HPDE6-E6E7 (cell line): ENCODE results near the gene EBI3.
"Not testable (repeated sequence)": the region's sequence is repeated elsewhere in the genome, so short reads cannot be mapped to it uniquely, and the experiment has no call there.

ENCODE experiments used
- DNase-seq: peaks from one replicate; pipeline ENCODE4 v3.0.0; 2011; ENCODE audit warnings: missing footprints; ENCODE audit errors: extremely low spot score

The EBI3 gene

DNA sequence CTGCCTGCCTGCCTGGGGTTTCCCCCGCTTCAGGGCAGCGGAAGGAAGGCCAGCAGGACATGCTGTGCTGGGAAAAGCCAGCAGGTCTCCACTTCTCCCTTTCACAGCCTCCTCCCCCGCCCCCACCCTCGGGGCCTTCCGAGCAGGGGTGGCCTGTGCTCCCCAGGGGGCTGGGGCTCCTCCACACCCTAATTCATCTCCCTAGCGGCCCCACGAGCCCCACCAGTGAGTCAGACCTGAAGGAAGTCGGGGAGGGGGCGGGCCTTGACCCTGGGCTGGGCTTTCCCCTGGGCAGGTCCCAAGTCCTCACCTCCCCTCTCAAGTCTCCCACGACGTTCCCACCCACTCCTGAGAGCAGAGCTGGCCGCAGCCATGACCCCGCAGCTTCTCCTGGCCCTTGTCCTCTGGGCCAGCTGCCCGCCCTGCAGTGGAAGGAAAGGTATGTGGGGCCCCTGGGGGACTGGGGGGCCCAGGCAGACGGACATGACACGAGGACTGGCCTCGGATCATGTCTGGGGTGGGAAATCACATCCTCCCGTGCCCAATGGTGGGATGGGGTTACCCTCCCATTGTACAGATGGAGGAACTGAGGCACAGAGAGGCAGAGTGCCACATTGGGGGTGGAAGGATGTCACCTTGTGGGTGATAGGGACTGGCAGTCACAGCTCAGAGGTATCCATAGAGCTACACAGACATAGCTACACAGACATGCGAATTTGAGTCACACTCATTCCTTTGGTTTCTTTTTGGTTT is at the start of gene EBI3:
Gene EBI3 (plus strand): TSS at position 345 of the 753 bp plus-strand sequence. CDS start 28 bp downstream, at position 373.
- no peak for DNase-seq

DNA sequence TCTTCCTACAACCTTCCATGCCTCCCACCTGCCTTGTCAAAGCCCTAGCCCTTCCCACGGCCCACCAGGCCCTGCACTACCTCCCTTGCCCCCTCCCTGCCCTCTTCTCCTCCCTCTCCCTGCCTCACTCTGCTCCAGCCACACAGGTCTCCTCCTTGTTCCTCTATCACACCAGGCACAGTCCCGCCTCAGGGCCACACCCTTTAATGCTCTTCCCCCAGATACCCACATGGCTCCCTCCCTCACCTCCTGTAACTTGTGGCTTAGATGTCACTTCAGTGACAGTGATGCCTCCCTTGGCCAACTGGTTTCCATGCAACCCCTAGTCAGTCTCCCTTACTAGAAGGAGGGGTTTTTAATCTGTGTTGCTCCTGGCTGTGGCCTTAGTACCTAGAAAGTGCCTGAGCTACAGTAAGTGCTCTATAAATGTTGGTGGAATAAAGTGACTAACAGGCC is 48.2 kb upstream of the EBI3 start:
- no peak for DNase-seq

DNA sequence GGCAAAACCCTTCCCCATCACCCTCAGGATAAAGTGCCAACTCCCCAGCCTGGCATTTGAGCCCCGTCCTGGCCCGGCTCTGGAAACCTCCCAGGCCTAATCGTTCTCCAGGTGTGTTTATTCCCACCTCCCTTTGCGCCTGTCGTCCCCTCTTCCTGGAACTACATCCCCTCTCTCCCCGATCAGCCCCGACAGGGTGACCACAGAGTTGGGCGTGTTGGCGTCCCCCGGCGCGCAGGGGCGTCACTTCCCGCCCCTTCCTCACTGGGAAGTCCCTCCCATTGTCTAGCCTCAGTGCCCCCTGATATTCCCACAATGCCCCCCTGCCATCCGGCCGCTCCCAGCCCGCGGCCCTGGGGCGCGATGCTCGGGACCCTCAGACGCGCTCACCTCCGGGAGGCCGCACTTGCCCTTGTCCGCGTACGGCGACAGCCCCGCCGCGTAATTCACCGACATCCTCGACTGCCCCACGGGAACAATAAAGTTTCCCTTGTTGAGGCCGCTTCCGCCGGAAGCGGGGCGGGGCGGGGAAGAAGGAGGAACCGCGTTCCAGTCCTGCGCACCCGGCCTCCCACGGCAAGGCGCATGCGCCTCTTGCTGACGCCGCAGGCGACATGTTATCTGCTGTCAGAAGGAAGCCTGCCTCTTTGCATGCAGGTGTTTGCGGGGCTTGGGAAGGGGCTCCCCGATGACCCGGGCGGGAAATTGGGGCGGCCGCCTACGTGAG is 47.1 kb upstream of the EBI3 start, which contains the start of the genes ANKRD24 and SIRT6:
Gene ANKRD24 (plus strand): TSS at position 606 of the 727 bp plus-strand sequence. CDS start 3,737 bp downstream, outside the sequence.
Gene SIRT6 (minus strand): TSS at position 480 of the 727 bp plus-strand sequence. CDS start 24 bp downstream, at position 456.
- DNase-seq, result peak; percentile 97

DNA sequence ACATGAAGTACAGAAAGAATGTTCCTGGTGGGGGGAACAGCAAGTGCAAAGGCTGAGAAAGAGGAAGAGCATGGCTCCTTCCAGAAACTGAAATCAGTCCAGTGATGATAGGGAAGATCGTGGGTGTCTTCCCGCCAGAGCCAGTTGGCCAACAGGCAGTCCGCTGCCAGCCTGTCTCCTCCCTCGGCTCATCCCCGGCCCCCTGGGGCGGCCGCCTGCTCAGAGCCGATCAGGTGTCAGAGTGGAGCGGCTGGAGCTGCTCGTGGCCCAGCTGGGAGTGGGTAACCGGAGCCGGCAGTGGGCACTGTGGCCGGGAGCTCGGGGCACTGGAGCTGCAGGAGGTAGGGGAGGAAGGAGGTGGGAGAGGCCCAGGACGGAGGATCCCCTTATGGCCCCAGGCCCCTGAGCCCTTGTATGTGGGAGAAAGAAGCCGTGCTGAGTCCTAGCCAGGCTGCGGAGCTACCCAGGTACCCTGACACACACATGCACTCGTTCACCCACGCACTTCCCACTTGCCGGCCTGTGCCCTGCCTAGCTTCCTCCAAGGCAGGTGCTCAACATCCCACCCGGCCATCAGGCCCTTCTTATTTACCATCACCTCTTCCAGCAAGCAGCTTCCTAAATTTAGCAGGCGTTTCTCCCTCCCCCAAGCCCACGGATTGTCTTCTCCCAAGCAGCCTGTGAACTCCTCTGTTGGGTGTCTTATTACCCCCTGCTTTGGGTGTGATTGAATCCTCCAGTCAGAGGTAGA is 45.2 kb upstream of the EBI3 start:
- DNase-seq, result no peak

DNA sequence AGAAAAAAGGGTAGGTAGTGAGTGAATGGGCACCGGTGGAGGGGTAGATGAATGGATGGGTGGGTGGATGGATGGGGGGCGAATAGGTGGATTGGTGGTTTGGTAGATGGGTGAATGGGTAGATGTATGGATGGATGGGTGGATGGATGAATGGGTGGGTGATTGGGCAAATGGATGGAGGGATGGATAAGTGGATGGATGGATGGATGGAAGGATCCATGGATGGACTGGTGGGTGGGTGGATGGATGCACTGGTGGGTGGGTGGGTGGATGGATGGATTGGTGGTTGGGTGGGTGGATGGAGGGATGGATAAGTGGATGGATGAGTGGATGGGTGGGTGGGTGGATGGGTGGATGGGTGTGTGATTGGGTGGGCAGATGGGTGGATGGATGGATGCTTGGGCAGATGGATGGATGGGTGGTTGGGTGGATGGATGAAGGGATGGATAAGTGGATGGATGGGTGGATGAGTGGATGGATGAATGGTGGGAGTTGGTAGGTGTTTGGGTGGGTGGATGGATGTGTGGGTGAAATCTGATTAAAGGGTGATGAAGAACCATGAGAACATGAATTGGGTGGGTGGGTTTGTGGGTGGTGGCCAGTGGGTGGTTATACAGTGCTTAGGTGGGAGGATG is 44.5 kb upstream of the EBI3 start:
- DNase-seq, result no peak

DNA sequence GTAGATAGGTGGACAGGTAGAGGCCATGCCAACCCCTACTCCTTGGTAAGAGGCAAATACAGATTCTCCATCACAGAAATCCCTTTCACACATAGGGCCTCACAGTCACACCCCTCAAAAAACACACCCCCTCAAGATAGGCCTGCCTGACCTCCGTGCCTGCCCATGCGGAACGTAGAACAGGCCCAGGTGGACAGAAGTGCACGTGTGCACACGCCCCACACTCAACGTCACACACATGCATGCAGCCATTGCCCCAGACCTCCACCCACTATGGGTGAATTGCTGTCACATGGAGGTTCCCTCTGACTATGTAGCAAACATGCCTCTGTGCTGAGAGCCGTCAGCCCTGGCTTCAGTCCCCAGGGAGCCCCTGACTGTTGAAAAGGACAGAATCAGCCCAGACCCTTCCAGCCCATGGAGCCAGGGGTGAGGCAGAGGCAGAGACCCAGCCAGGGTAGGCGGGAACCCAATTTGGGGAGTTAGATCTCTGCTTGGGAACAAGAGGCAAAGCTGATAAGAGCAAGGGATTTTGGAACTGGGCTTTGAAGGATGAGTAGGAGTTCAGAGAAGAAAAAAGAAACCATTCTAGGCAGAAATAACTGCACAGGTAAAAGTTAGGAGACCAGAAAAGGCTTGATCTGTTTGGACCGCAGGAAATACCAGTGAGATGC is 43.8 kb upstream of the EBI3 start:
- no peak for DNase-seq

DNA sequence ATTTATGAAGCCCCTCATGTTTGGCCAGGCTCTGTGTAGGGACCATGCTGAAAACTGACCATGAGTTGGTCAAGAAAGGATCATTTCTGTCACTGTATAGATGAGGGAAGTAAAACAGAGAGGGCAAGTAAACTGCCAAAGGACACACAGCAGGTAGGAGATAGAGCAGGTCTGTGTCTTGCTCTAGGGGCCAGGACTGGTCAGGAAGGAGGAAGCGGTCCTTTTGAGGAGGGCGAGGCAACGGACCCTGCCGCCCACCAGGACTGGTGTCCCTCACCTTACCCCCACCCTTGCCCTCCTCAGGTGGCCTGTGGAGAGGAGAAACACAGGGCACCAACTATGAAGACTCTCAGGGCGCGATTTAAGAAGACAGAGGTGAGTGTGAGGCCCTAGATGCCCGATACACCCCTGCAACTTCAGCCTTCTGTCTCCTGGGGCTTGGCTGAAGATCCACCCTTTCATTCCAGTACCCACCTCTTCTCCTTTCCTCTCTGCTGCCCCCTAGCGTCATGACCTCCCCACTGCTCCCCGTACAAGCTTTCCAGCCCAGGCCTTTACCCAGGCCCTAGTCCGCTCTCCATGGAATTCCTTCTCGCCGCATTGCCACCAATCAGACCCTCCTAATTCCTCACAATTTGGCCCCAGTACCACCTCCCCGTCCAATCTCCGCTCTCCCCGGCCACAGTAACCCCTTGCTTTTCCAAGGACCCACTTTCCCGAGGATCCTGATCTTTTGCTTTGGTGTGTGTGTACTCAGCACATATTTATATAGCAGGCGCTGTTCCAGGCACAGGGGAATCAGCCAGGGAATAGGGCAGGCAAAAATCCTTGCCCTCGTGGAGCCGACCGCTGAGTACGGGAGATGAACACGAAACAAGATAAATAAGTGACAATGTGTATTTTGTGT is 43.0 kb upstream of the EBI3 start:
- DNase-seq, result peak; percentile 67

DNA sequence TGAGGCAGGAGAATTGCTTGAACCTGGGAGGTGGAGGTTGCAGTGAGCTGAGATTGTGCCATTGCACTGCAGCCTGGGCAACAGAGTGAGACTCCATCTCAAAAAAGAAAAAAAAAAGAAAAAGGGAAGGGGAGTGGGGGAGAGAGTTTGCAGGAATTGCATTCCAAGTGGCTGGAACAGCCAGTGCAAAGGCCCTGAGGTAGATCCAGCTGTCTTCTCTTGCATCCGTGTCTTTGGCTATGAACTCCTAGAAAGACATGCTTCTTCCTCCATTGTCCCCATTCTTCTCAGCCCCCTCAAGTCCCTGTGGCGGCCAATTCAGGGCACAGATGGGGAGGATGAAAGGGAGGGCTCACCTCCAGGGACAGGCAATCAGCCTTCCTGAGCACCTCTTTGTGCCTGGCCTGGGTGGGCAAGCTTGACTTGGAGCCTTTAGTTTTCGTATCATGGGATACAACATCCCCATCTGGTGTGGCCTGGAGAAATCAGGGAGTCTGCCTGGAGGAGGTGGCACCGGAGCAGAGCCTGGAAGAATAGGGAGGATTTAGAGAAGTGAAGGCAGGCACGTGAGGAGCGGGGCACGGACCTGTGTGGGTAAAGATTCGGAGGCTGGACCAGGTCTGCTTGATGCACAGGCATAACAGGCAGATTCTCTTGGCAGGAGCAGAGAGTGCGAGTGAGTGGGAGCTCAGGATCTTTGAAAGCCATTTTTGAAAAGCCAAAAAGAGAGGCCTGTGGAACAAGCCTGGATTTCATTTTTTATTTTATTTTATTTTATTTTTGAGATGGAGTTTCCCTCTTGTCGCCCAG is 41.8 kb upstream of the EBI3 start:
- no peak for DNase-seq

DNA sequence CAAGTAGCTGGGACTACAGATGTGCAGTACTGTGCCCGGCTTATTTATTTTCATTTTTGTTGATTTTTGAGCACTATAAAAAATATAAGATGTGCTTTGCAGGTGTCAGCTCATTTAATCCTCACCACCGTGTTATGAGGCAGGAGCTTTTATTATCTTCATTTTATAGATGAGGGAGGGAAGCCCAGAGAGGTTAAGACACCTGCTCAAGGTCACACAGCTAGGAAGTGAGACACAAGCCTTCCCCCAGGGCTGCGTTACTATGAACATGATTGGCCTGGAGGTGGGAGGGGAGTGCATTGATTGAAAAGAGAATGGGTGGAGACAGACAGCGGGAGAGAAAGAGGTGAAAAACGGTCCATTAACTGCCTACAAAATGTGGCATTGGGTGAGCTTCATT is 39.7 kb upstream of the EBI3 start:
- DNase-seq, result no peak

DNA sequence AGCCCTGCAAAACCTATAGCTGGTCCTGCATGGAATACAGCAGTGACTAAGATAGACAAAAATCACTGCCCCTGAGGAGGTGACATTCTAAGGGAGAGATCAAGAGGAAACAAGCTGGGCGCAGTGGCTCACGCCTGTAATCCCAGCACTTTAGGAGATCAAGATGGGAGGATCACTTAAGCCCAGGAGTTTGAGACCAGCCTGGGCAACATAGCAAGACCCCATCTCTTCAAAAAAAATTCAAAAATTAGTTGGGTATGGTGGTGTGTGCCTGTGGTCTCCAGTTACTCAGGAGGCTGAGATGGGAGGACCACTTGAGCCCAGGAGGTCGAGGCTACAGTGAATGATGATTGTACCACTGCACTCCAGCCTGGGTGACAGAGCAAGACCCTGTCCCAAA is 36.8 kb upstream of the EBI3 start:
- DNase-seq, result not testable (repeated sequence)

DNA sequence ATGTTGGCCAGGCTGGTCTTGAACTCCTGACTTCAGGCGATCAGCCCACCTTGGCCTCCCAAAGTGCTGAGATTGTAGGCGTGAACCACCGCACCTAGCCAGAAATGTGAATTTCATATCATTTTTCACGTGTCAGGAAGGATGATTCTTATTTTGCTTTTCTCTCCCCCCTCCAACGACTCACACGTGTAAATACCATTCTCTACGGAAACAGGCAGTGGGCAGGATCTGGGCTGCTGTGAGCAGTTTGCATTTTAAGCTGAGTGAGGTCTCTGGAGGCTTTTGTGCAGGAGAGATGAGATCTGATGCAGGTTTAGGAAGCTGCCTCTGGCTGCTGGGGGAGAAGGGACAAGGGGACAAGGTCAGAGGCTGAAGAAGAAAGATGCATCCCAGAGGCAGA is 35.0 kb upstream of the EBI3 start:
- DNase-seq, result no peak

DNA sequence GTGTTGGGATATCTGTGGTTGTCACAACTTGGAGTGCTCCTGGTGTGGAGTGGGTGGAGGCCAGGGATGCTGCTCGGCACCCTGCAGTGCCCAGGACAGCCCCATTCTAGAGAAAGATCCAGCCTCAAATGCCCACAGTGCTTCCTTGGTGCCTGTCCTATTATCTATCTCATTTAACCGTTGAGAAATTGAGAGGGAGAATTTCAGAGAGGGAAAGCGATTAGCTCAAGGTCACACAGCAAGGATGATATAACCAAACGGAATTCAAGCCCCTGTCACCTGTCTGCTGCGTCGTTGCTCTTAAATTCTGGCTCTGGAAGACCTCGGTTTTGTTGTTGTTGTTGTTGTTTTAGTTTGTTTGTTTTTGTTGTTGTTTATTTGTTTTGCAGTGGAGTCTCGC is 33.3 kb upstream of the EBI3 start:
- DNase-seq, result no peak

DNA sequence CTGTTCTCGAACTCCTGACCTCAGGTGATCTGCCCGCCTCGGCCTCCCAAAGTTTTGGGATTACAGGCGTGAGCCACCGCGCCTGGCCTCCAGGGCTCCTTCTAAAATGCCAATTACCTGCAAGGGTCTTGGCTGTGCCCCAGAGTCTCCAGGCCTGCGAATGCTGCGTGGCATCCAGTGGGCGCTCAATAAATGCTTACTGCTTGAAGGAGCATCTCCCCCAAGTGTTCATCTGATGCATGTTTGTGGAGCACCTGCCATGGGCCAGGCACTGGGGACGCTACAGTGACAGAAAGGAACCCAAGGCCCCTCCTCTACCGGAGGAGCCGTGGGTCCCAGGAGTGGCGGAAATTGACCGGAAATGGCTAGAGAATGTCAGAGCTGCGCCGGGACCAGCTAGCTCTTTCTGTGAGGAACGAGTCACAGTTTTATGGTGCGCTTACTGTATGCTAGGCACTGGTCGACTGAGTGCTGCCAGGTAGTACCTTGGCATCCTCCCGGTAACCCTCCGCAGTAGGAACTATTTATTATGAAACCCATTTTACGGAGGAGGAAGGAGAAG is 32.7 kb upstream of the EBI3 start:
- DNase-seq, result no peak

DNA sequence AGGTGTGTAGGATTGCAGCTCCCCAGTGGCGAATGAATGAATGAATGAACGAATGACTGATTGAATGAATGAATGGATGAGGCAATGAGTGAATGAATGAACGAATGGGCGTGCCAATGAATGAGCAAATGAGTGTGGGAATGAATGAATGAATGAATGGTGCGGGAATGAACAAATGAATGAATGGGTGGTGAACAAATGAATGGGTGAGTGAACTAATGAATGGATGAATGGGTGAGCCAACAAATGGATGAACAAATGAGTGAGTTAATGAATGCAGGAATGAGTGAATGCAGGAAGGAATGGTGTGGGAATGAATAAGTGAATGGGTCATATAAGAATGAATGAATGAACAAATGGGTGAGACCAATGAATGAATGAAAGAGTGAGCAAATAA is 32.1 kb upstream of the EBI3 start:
- no peak for DNase-seq

DNA sequence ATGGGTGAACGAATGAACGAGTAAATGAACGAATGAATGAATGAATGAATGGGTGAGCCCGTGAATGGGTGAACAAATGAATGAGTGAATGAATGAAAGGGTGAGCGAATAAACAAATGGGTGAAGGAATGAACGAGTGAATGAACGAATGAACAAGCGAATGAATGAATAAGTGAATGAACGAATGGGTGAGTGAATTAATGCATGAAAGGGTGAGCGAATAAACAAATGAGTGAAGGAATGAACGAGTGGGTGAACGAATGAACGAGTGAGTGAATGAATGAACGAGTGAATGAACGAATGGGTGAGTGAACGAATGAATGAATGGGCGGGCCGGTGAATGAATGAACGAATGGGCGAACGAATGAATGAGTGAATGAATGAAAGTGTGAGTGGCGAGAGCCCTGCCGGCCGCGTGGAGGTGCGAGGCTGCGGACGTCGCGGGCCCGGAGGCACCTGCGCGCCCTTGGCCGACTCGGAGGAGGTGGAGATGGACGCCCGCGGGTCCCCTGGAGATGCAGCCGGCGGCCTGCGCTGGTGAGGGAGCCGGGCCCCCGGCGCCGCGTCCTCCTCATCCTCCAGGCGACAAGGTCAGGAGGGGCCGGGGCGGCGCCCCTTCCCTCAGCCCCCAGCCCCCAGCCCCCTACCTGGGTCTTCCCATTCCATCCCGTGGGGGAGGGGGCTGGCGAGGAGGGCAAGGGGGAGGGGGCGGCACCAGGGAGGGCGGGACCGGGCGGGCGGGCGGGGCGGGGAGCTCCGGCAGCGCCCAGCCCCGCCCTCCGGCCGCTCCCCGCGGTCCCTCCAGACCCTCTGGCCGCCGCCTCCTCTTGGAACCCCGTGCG is 31.5 kb upstream of the EBI3 start:
- no peak for DNase-seq

DNA sequence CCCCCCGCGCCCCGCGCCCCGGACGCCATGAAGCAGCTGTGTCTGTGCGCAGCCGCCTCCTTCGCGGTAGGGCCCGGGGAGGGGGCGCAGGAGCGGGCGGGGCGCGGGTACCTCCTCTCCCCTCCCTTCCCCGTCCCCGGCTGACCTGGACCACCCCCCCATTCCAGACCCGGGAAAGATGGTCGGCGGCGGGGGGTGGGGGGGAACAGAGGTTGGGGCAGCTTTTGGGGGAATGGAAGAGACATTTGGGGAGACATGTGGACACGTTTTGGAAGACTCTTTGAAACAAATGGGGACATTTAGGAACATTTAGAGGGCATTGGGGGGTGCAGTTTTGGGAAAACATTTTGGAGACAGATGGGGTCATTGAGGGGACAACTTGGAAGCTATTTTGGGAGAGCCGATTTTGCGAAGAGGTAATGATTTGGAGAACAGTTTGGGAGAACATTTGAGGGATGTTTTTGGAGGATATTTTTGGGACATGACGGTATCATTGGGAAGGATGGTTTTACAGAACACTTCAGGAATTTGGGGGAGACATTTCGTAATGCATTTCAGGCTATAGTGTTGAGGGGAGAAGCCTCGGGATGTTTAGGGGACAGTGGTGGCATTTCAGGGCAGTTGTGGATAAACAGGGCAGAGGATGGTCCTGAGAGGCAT is 30.7 kb upstream of the EBI3 start:
- no peak for DNase-seq

DNA sequence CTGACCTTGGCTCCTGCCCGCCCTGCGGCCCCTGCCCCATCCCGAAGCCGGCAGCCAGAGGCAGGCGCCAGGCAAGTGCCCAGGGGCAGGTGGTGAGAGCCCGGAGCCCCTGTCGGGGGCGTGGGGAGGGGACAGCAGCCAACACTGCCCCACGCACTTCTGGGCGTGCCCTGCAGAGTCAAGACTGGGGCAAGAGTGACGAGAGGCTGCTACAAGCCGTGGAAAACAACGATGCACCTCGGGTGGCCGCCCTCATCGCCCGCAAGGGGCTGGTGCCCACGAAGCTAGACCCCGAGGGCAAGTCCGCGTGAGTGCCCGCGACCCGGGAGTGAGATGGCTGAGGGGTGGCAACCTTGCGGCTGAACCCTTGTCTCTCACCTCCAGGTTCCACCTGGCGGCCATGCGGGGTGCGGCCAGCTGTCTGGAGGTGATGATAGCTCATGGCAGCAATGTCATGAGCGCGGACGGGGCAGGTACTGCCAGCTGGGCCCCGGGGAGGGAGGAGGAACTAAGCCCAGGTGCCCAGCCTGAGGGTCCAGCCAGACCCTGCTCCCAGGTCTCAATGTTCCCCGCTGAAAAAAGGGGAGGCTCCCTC is 29.5 kb upstream of the EBI3 start:
- no peak for DNase-seq
